GM23338 (cell line): Measurements from ENCODE around the gene CHN2.

Experiments used
- CREB1 ChIP-seq: fragments of 250-450 bp; sonication (Bioruptor Pico); IDR thresholded peaks from 2 replicates; pipeline ENCODE4 v1.5.0; 2020; ENCODE audit warnings: low read depth, mild to moderate bottlenecking, moderate library complexity
- EZH2 ChIP-seq: fragments of 200-600 bp; sonication (generic); IDR thresholded peaks from one replicate; pipeline ENCODE4 v1.8.0; 2017; ENCODE audit warnings: antibody characterized with exemption, mild to moderate bottlenecking, low read depth; ENCODE audit not compliant: unreplicated experiment
- EZH2phosphoT487 ChIP-seq: fragments of 200-600 bp; sonication (generic); IDR thresholded peaks from one replicate; pipeline ENCODE4 v1.8.1; 2018; ENCODE audit warnings: antibody characterized with exemption; ENCODE audit not compliant: unreplicated experiment
- JUNB ChIP-seq: IDR thresholded peaks from one replicate; pipeline ENCODE4 v1.6.1; 2016; ENCODE audit warnings: antibody characterized with exemption; ENCODE audit not compliant: unreplicated experiment
- POLR2AphosphoS5 ChIP-seq: IDR thresholded peaks from 2 replicates; pipeline ENCODE4 v1.6.1; 2016; ENCODE audit warnings: antibody characterized with exemption, low read depth
- STAT1 ChIP-seq: IDR thresholded peaks from one replicate; pipeline ENCODE4 v1.6.1; 2016; ENCODE audit warnings: antibody characterized with exemption; ENCODE audit not compliant: unreplicated experiment
- ZNF114 ChIP-seq: fragments of 250-450 bp; sonication (Bioruptor Pico); IDR thresholded peaks from 2 replicates; pipeline ENCODE4 v1.5.0; 2020; ENCODE audit warnings: mild to moderate bottlenecking, moderate library complexity
- ZNF331 ChIP-seq: fragments of 250-450 bp; sonication (Bioruptor Pico); IDR thresholded peaks from 2 replicates; pipeline ENCODE4 v1.5.0; 2020; ENCODE audit warnings: low read depth, mild to moderate bottlenecking, moderate library complexity
- TF ChIP-seq, protein P1 (sequence below), 2 experiments: fragments of 200-600 bp in 1 of 2; sonication (generic) in 1 of 2; conservative IDR thresholded peaks; 2 replicates each; pipeline versions ENCODE4 v1.5.1 to v1.6.1; 2016 to 2017; ENCODE audit warnings: antibody characterized with exemption in 2 of 2, low read depth in 2 of 2, mild to moderate bottlenecking in 2 of 2, moderate library complexity in 1 of 2
- TF ChIP-seq, protein P2 (sequence below): IDR thresholded peaks from one replicate; pipeline ENCODE4 v1.6.1; 2018; ENCODE audit warnings: antibody characterized with exemption; ENCODE audit not compliant: unreplicated experiment
- TF ChIP-seq, protein P3 (sequence below): IDR thresholded peaks from 2 replicates; pipeline ENCODE4 v1.6.1; 2016; ENCODE audit warnings: antibody characterized with exemption

GRCh38 chr7:29247224-29247962, 52.8 kb downstream of the CHN2 start:
- TF ChIP-seq, protein P1, sequence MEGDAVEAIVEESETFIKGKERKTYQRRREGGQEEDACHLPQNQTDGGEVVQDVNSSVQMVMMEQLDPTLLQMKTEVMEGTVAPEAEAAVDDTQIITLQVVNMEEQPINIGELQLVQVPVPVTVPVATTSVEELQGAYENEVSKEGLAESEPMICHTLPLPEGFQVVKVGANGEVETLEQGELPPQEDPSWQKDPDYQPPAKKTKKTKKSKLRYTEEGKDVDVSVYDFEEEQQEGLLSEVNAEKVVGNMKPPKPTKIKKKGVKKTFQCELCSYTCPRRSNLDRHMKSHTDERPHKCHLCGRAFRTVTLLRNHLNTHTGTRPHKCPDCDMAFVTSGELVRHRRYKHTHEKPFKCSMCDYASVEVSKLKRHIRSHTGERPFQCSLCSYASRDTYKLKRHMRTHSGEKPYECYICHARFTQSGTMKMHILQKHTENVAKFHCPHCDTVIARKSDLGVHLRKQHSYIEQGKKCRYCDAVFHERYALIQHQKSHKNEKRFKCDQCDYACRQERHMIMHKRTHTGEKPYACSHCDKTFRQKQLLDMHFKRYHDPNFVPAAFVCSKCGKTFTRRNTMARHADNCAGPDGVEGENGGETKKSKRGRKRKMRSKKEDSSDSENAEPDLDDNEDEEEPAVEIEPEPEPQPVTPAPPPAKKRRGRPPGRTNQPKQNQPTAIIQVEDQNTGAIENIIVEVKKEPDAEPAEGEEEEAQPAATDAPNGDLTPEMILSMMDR (conservative IDR thresholded peaks at IDR 0.05; ENCODE audit: low read depth in 2 of 2): no peak
- TF ChIP-seq POLR2AphosphoS5 (no peak), CREB1 (CRISPR knock-in tag) (no peak), EZH2 (no peak), EZH2phosphoT487 (no peak), JUNB (no peak), ZNF331 (CRISPR knock-in tag) (no peak), ZNF114 (CRISPR knock-in tag) (no peak), STAT1 (no peak)
- TF ChIP-seq, protein P2, sequence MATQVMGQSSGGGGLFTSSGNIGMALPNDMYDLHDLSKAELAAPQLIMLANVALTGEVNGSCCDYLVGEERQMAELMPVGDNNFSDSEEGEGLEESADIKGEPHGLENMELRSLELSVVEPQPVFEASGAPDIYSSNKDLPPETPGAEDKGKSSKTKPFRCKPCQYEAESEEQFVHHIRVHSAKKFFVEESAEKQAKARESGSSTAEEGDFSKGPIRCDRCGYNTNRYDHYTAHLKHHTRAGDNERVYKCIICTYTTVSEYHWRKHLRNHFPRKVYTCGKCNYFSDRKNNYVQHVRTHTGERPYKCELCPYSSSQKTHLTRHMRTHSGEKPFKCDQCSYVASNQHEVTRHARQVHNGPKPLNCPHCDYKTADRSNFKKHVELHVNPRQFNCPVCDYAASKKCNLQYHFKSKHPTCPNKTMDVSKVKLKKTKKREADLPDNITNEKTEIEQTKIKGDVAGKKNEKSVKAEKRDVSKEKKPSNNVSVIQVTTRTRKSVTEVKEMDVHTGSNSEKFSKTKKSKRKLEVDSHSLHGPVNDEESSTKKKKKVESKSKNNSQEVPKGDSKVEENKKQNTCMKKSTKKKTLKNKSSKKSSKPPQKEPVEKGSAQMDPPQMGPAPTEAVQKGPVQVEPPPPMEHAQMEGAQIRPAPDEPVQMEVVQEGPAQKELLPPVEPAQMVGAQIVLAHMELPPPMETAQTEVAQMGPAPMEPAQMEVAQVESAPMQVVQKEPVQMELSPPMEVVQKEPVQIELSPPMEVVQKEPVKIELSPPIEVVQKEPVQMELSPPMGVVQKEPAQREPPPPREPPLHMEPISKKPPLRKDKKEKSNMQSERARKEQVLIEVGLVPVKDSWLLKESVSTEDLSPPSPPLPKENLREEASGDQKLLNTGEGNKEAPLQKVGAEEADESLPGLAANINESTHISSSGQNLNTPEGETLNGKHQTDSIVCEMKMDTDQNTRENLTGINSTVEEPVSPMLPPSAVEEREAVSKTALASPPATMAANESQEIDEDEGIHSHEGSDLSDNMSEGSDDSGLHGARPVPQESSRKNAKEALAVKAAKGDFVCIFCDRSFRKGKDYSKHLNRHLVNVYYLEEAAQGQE: no peak
- TF ChIP-seq, protein P3, sequence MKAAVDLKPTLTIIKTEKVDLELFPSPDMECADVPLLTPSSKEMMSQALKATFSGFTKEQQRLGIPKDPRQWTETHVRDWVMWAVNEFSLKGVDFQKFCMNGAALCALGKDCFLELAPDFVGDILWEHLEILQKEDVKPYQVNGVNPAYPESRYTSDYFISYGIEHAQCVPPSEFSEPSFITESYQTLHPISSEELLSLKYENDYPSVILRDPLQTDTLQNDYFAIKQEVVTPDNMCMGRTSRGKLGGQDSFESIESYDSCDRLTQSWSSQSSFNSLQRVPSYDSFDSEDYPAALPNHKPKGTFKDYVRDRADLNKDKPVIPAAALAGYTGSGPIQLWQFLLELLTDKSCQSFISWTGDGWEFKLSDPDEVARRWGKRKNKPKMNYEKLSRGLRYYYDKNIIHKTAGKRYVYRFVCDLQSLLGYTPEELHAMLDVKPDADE: no peak
